HG03520 (cell line): ENCODE measurements around the gene GPR55.
A peak's percentile ranks its signal among the peaks of the same experiment; 100 is the strongest.

Experiments
- ATAC-seq: cut with Tn5 transposase; IDR thresholded peaks from one replicate; pipeline ENCODE4 v1.9.1; 2021; ENCODE audit warnings: mild to moderate bottlenecking, moderate library complexity; ENCODE audit not compliant: unreplicated experiment

Gene GPR55

GRCh38 chr2:230951396-230951795, 26.4 kb upstream of the GPR55 start:
- no peak for ATAC-seq

GRCh38 chr2:230950874-230951339, 25.9 kb upstream of the GPR55 start:
- no peak for ATAC-seq

GRCh38 chr2:230949966-230950873, 25.2 kb upstream of the GPR55 start:
- peak; percentile 56 for ATAC-seq

GRCh38 chr2:230947908-230948365, 22.9 kb upstream of the GPR55 start:
- no peak for ATAC-seq

GRCh38 chr2:230947235-230947576, 22.2 kb upstream of the GPR55 start:
- ATAC-seq, result no peak

- ATAC-seq, result no peak
These were observed 21.6 kb upstream of the GPR55 start for GRCh38 chr2:230946429-230947234.

GRCh38 chr2:230944757-230945372, 19.8 kb upstream of the GPR55 start:
- ATAC-seq, result no peak

GRCh38 chr2:230944123-230944653, 19.1 kb upstream of the GPR55 start:
- ATAC-seq, result peak; percentile 40

- peak; percentile 55 for ATAC-seq
These were observed 18.2 kb upstream of the GPR55 start for GRCh38 chr2:230942920-230943896.

GRCh38 chr2:230942371-230942770, 17.3 kb upstream of the GPR55 start:
- ATAC-seq, result no peak

GRCh38 chr2:230941202-230942180, 16.4 kb upstream of the GPR55 start:
- ATAC-seq, result no peak

GRCh38 chr2:230940471-230940815, 15.4 kb upstream of the GPR55 start:
- no peak for ATAC-seq

GRCh38 chr2:230939691-230940470, 14.8 kb upstream of the GPR55 start:
- ATAC-seq, result no peak

GRCh38 chr2:230939066-230939591, 14.1 kb upstream of the GPR55 start:
- ATAC-seq, result no peak

- ATAC-seq, result no peak
These were observed 13.5 kb upstream of the GPR55 start for GRCh38 chr2:230938516-230939065.

GRCh38 chr2:230938098-230938497, 13.1 kb upstream of the GPR55 start:
- ATAC-seq, result no peak

- ATAC-seq, result no peak
These were observed 12.3 kb upstream of the GPR55 start for GRCh38 chr2:230937362-230937761.
